NCI-H146 treated with DMSO at 0.1 percent for 48 hours (cell line): Measurements from ENCODE around the gene EFNA1.

Experiments used
- DNase-seq: peaks from one replicate; lab custom pipeline; 2025; ENCODE audit not compliant: unreplicated experiment; lab: John Stamatoyannopoulos, UW

Gene EFNA1, protein sequence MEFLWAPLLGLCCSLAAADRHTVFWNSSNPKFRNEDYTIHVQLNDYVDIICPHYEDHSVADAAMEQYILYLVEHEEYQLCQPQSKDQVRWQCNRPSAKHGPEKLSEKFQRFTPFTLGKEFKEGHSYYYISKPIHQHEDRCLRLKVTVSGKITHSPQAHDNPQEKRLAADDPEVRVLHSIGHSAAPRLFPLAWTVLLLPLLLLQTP

DNA sequence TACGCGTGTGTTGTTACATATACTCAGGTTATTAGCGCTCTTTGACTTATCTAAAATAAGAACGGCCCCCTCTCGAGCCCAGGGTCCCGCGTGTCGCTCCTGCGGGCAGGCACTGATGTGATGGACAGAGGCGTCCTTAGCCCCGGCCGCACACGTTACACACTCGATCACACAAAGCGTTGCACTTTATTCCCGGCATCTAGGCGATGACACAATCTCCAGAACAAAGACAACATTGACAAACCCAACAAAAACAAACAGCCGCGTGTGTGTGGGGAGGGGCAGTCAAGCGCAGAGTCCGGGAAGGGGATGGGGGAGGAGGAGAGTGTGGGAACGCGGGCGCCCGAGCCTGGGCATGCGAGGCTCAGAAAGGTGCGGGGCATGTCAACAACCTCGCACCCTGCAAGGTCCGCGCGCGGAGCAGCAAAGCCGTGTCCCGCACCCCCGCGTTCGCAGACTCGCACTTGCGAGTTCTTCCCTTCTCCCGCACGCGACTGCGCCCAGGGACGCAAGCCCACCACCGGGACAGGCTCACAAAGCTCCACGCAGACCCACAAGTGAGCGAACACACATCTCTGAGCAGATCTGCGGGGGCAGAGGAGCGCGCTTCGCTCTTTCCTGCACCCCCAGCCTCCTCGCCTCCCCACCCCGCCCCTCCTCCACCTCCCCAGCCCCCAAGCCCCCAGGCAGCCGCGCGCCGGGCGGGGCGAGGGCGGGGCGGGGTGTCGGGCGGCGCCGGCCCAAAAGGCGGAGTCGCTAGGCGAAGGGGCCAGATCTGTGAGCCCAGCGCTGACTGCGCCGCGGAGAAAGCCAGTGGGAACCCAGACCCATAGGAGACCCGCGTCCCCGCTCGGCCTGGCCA lies at the start of gene EFNA1:
TSS of gene EFNA1 (plus strand) at position 772 of the 862 bp plus-strand sequence. CDS start 102 bp downstream, outside the sequence.
- no peak for DNase-seq

DNA sequence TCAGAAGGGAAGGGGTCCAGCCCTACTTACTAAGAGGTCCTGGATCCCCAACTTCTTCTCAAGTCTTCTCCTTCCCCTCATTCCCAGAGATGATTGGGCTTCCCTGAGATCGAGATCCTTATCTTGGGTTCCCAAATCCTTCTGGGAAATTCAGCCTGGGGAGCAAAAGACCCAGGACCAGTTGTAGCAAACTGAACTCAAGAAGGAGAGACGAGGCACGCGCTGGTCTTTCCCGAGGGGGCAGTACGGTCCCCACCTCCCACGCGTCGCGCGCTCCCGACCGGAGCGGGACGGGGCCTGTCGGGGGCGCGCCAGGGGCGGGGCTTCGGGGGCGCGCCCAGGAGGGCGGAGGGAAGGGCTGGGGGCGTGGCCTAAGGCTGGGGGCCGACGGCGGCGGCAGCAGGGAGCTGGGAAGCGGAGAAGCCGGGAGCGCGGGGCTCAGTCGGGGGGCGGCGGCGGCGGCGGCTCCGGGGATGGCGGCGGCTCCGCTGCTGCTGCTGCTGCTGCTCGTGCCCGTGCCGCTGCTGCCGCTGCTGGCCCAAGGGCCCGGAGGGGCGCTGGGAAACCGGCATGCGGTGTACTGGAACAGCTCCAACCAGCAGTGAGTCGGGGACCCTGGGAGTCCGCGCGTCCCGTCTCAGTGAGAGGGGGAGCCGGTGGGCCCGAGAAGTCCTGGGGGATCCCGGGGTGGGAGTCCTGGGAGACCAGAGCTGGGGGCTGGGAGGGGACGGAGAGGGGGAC lies 49.0 kb upstream of the EFNA1 start, which contains the start of gene EFNA3:
TSS of gene EFNA3 (plus strand) at position 369 of the 741 bp plus-strand sequence. CDS start at position 474, 105 bp downstream.
- DNase-seq, result no peak

DNA sequence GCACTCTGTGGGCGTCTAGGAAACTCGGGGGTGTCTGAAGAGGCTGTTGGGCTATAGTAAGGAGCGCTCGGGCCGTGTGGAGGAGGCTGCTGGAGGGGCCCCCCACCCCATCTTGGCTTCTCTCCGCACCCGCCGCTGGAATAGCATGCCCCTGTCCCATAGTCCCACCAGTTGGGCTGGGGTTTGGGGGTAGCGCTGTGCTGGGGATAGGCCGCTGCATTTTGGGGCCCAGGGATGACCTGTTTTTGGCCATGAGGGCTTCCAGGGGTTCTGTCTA lies 48.5 kb upstream of the EFNA1 start:
- DNase-seq, result no peak

DNA sequence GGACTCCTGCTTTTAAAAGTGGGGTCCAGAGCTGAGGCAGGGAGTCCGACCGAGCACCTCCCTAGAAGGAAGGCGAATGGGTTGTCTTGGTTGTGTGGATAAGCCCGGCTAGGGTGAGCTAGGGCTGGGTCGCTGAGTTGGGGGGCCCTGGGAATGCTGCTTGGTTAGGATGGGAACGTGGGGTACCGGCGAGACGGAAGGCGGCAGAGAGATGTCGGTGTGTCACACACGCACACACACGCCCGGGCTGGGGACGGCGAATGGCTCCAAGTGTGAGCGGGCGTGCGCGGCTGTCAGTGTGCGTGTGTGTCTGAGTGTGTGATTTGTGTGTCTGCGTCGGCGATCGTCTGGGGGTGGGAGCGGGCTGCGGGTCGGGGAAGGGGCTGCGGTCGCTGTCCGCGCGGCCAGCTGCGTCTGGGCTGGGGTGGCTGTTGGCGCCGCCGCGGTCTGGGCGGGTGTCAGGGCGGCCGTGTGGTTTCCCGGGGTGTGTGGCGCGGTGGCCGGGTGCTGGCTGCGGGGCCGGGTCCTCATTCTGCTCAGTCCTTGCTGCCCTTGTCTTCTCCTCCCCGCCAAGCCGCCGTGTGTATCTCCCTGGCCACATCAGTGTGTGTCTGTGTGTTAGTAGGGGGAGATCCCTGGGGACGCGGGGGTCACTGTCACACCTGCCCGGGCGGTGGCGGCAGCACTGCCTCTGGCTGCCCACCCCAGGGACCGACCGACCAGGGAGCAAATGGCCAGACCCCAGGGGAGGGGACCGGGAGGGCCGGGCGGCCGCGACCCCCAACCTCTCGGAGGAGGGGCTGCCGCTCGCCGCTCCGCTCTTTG lies 48.0 kb upstream of the EFNA1 start:
- no peak for DNase-seq

DNA sequence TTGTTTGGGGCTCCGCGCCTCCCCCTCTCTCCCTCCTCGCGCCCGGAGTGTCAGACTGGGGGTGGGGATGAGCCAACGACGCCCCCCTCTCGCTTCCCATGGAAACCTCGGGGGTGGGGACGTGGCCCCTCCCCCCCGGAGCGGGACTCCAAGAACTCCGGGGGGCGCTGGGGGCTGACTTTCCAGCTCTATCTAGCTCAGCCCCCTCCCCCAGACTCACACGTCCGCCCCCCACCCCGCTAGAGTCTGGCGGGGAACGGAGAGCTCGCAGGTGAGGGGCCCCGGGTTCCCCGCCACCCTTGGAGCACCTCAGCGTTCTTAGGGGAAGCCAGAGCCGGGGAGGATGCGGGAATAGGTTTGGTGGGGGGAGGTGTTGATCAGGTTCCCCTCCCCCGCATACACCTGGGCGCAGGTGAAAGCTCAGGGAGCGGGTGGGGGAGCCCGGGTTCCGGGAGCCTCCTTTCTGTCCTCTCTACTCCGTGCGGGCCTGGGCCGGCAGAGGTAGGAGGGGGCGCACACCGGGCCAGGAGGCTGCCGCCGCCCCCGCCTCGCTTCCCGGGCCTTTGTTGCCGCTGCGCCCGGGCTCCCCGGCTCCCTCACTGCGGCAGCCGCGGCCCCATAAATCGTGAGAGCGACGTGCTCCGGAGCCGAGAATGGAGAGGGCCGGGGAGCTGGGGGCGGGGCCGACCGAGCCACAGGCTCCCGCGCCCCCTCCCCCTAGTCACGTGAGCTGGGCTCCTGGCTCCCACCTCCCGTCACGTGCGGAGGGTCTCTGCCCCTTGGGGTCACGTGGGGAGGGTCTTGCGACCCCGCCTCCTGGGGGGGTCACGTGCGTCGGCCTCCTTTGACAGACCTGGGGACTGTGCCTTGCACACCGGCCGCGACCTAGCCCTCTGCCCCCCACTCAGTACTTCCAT lies 47.1 kb upstream of the EFNA1 start:
- DNase-seq, result peak; percentile 35

DNA sequence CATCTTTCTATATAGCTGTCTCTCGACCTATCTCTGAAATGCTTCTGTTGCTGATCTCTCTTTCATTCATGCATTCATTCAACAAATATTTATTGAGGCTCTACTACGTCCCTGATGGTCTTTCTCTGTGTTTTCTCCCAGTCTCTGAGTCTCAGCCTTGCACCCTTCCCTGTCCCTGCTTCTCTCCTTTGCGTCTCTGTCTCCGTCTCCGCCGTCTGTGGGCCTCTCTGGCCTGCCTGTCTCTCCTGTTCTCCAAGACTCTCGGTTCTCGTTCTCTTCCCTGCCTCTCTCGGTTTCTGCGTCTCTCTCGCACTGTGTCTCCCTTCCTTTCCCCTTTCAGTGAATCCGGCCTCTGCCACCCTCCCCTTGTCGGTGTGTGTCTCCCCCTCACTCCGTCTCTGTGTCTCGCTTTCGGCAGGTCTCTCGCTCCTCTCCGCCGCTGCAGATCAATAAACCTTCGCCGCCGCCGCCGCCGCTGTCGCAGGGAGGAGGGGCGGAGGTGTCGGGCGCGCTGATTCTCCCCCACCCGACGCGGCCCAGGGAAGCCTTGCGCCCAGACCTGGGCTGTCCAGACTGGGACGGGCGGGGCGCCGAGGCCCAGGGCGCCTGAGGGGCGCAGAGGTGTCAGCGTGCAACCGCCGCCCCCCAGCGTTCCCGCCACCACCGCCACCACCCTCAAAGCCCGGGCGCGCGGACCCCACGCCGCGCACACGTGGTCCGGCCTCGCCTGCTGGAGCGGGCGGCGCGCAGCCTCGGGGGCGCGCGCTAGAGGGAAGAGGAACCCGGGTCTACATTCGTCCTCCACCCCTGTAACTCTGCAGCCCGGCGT lies 46.0 kb upstream of the EFNA1 start:
- DNase-seq, result peak; percentile 8

DNA sequence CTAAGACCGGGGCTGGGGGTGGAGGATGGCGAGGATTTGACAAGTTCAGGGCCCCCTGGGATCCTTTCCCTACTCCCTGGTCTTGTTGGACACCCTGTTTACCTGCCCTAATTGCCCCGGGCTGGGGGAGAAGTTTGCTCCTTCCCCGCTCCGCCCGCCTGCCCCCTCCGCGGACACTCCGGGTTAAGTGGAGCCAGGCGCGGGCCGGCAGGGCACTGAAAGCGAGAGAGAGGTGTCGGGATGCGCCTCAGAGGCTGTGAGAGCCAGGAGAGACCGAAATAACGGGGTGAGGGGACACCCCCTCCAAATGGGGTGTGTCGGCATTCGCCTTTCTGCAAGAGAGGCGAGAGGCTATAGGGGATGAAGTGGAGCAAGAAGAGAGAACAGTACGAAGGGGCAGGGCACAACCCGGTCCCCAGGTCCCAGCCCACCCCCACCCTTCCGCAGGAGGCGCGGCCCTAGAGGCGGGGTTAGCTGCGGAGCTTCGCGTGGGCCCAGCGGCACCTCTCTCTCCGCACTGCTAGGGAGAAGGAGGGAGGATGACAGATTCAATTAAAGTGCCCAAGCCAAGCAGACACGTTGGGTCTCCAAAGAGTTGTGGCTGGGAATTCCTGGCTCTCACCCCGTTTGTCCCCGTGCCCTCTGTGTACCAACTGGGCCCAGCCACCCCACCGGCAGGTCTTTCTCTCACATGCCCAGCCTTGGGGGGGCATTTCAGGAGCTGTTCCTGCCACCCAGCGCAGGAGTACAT lies 45.2 kb upstream of the EFNA1 start:
- DNase-seq, result no peak

DNA sequence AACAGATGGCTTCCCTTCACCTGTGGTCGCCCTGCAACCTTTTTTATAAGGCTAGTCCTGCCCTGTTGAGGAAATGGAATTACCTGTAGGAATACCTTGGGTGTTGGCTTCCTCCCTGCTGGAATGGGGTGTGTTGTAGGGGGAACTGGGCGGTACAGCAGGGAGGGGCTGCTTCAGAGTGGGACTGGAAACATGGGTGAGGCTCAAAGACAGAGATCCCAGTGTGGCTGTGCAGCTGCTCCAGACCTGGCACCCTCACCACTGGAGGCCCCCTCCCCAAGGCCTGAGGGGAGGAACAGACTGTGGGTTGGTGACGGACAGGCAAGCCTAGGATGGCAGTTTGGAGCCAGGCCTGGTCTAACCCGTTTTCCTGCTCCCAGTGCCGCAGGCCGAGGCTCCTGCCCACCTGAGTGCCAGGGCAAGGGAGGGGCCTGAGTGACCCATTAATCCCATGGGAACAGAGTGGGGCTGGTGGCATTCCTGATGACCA lies 44.6 kb upstream of the EFNA1 start:
- DNase-seq, result no peak

DNA sequence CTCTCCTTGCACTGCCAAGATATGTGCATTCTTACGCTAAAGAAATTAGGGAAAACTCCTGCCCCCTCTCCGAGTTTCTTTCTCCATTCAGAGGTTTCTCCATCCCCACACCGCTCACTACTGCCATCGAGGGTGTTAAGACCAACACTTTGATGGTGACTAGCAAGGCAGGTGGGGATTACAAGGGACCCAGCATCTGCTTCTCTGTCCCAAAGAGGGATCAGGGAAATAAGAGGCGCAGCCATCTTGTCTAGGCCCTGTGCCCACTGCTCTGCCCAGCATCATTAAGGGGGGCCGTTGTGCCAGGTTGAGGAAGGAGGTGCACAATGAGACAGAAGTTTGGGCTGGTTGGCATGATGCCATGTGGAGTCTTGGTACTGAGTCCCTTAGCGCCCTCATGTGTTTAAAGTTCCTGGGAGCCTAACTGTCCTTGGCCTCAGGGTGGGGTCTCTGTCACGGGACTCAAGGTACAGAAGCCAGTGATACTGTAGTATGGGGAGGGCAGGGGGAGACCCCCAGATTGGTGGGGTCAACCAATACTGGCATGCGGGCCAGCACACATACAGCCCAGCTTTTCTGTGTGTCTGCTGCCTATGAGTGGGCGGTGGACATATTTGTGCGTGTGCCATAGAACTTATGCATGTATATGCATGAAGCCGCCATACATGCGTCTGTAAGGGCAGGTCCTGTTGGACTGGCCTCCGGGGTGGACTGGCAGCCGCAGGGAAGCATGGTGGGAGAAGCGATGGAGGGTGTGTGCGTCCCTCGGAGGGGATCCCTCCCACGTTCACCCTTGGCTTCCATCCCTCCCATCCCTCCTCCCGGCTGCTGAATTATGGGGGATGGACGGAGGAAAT lies 43.6 kb upstream of the EFNA1 start:
- no peak for DNase-seq

DNA sequence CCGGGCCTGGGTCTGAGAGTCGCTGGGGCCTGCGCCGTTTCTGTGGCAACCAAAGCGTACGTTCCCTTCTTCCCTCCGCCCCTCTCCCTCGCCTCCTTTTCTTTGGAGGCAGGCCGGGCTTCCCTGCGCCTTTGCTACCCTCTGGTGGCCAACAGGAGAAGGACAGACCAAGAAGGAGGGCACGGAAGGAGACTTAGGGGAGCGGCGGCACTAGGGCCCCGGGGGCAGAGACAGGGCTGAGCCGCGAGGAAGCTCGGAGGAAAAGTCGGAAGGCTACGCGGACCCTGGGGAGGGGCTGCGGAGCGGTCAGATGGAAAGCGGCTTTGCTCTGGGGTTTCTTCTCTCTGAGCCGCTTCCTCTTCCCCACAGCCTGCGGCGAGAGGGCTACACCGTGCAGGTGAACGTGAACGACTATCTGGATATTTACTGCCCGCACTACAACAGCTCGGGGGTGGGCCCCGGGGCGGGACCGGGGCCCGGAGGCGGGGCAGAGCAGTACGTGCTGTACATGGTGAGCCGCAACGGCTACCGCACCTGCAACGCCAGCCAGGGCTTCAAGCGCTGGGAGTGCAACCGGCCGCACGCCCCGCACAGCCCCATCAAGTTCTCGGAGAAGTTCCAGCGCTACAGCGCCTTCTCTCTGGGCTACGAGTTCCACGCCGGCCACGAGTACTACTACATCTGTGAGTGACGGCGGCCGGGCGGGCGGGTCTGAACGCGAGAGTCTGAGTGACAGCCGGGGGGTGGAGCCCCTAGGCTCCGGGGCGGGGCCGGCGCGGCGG lies 42.8 kb upstream of the EFNA1 start:
- peak; percentile 91 for DNase-seq

DNA sequence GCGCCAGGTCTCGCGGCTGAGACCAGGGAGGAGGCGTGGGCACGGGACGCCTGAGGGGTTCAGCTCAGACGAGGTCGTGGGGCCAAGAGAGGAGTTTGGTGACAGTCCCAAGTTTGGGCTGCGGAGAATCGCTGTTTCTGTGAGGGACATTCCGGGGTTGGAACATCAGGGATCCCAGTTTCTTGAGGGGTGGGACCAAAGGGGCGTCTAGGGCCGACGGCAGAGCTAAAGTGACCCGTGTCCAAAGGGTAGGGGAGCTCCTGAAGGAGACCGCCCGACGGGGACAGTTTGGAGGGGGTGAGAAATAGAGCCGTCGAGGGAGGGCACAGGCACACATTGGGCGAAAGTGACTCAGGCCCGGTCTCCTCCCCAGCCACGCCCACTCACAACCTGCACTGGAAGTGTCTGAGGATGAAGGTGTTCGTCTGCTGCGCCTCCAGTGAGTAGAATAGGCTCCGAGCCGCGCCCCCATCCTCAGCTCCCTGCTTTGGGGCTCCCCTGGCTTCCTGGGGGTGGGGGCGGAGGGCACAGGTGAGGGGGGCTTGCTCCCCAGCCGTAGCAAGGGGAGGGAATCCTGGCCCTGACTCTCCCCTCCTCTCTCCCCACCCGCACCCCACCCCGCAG lies 42.1 kb upstream of the EFNA1 start:
- no peak for DNase-seq

DNA sequence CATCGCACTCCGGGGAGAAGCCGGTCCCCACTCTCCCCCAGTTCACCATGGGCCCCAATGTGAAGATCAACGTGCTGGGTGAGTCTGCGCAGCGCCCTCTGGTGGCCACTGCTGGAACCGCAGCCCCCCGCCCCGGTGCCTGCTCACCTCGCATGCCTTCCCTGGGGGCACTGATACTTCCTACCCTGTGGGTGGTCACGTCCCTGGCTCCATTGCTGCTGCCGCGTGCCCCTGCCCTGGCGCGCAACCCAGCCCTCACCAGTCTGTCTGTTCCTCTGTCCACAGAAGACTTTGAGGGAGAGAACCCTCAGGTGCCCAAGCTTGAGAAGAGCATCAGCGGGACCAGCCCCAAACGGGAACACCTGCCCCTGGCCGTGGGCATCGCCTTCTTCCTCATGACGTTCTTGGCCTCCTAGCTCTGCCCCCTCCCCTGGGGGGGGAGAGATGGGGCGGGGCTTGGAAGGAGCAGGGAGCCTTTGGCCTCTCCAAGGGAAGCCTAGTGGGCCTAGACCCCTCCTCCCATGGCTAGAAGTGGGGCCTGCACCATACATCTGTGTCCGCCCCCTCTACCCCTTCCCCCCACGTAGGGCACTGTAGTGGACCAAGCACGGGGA lies 41.4 kb upstream of the EFNA1 start:
- DNase-seq, result peak; percentile 26

DNA sequence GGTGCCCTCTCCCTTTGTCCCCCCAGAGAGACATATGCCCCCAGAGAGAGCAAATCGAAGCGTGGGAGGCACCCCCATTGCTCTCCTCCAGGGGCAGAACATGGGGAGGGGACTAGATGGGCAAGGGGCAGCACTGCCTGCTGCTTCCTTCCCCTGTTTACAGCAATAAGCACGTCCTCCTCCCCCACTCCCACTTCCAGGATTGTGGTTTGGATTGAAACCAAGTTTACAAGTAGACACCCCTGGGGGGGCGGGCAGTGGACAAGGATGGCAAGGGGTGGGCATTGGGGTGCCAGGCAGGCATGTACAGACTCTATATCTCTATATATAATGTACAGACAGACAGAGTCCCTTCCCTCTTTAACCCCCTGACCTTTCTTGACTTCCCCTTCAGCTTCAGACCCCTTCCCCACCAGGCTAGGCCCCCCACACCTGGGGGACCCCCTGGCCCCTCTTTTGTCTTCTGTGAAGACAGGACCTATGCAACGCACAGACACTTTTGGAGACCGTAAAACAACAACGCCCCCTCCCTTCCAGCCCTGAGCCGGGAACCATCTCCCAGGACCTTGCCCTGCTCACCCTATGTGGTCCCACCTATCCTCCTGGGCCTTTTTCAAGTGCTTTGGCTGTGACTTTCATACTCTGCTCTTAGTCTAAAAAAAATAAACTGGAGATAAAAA lies 40.7 kb upstream of the EFNA1 start:
- no peak for DNase-seq

DNA sequence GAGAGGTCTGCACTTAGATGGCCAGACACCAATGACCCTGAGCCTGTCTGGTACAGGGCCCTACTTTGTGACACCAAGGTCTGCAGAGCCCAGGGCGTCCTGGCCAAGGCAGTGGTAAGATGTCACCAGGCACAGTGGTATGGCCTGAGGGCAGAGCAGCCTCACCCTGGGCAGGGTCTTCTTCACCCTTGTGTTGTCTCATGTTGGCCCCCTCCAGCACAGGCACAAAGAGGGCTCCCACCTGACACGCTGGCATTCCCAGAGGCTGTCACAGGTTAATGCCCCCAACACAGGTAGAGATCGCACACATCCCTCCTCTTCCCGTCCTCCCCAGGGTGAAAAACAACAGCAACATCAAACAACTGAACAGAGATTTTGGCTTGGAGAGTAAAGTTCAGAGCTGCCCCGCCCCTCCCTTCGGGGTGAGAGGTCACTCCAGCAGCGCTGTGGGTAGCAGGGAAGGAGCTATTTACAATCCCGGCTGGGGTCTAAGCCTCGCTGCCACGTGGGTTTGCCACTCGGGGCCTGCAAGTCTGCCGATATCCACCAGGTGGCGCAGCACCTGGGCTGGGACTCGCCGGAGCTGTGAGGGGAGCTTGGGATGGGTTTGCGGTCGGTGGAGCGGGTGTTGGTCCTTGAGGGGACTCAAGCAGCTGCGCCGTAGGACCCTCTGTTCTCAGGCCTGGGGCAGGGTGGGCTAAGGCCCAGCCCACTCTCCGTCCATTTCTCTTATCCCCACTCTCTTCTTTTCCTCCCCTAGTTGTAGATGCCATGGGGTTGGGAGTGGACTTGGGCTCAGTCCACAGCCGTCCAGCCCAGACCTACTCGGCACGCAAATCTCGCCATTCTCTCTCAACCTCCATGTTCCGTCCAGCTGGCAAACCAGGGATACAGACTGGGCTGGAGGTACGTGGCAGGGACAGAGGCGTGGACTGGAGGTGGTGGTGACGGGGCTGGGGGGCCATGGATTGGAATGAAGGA lies 36.3 kb upstream of the EFNA1 start:
- DNase-seq, result peak; percentile 59
